B cell (primary cell): Measurements from ENCODE around the gene SERGEF.

ENCODE experiments used
- CTCF ChIP-seq: fragments of 200-600 bp; IDR thresholded peaks from one replicate; pipeline ENCODE4 v1.8.0; 2022; ENCODE audit warnings: antibody characterized with exemption, mild to moderate bottlenecking
- EZH2 ChIP-seq: IDR thresholded peaks from 2 replicates; pipeline ENCODE4 v1.6.1; 2012; ENCODE audit warnings: borderline replicate concordance, low read depth, mild to moderate bottlenecking, moderate library complexity, low read length; ENCODE audit not compliant: insufficient read depth, poor library complexity, severe bottlenecking

DNA sequence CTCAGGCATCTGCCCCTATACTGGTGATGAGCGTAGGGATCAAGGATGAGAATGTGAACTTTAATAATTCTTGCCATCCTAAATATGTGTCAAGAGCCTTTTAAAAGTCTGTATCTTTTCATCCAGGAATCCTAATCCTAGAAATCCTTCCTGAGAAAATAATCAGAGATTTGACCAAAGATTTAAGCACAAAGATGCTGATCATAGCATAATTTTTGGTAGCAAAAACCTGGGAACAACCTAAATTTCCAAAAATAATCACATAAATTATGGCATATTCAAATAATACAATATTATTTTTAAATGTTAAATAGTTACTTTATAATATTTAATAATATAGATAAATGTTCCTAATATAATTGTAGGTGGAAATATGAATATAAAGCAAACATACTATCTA lies 76.1 kb downstream of the SERGEF start:
- TF ChIP-seq CTCF, result no peak
- no peak for TF ChIP-seq EZH2
